Bronchial epithelial cell (primary cell): ENCODE data around the gene CEL. TPM values are rescaled to one million over a fixed set of nuclear protein-coding genes. Genes with fewer than 3 reads are reported as not detected.
"Not testable (repeated sequence)": the region's sequence is repeated elsewhere in the genome, so short reads cannot be mapped to it uniquely, and the experiment has no call there.

ENCODE experiments used
- DNase-seq: peaks from one replicate; pipeline ENCODE4 v3.0.0-alpha.2; 2010; ENCODE audit warnings: low read depth
- FAIRE-seq: peaks from 2 replicates; lab custom pipeline; 2011; peaks lifted over from hg19 to GRCh38; lab: Jason Lieb, UNC
- H3K27me3 ChIP-seq: 2 replicates; pipeline ENCODE4 v1.5.1; 2011; ENCODE audit warnings: low read length; ENCODE audit not compliant: control insufficient read depth, insufficient read depth
- H3K36me3 ChIP-seq: 2 replicates; pipeline ENCODE4 v1.5.1; 2011; ENCODE audit warnings: low read length; ENCODE audit not compliant: control insufficient read depth, insufficient read depth
- H3K4me3 ChIP-seq: 2 replicates; pipeline ENCODE4 v1.5.1; 2011; ENCODE audit warnings: mild to moderate bottlenecking, low read depth, low read length, control low read depth
- CTCF ChIP-seq: IDR thresholded peaks from 2 replicates; pipeline ENCODE4 v1.5.1; 2011; ENCODE audit warnings: mild to moderate bottlenecking, moderate library complexity, low read length, control low read depth, inconsistent platforms; ENCODE audit not compliant: insufficient read depth, severe bottlenecking
- total RNA-seq: library from RNA; depleted of rRNA; stranded (reverse); fragments of >200 nt; gene quantifications from 2 replicates; pipeline ENCODE4 v1.2.1, GENCODE V29; 2014

Gene CEL
- 0.53 and 1.3 TPM in 2 replicates for total RNA-seq

GRCh38 chr9:133061764-133062145 lies at the start of gene CEL:
CEL (plus strand) TSS chr9:133061981; CDS start chr9:133062003, 22 bp downstream.
- not testable (repeated sequence) for FAIRE-seq, H3K4me3 ChIP-seq, H3K27me3 ChIP-seq, DNase-seq, H3K36me3 ChIP-seq

GRCh38 chr9:133014696-133015095 lies 47.1 kb upstream of the CEL start:
- FAIRE-seq (no peak), DNase-seq (no peak)
- H3K36me3 ChIP-seq, result no peaks in the 10 kb centered on the region
- TF ChIP-seq CTCF, result no peak
- no peak overlapping the region for H3K4me3 ChIP-seq
- H3K27me3 ChIP-seq, result no peaks in the 10 kb centered on the region

- TF ChIP-seq CTCF, result no peak
- H3K36me3 ChIP-seq, result no peaks in the 10 kb centered on the region
- H3K27me3 ChIP-seq, result no peaks in the 10 kb centered on the region
- no peak overlapping the region for H3K4me3 ChIP-seq
- no peak for DNase-seq
- FAIRE-seq, result no peak
Observed at GRCh38 chr9:133023117-133023890, 38.5 kb upstream of the CEL start.

- Histone ChIP-seq H3K36me3 (no peaks in the 10 kb centered on the region), H3K4me3 (no peak overlapping the region), H3K27me3 (no peaks in the 10 kb centered on the region)
- DNase-seq (no peak), FAIRE-seq (no peak)
- no peak for TF ChIP-seq CTCF
Observed at GRCh38 chr9:133026426-133026825, 35.4 kb upstream of the CEL start.

- FAIRE-seq (no peak), DNase-seq (no peak)
- no peak overlapping the region for H3K4me3 ChIP-seq
- H3K36me3 ChIP-seq, result no peaks in the 10 kb centered on the region
- no peaks in the 10 kb centered on the region for H3K27me3 ChIP-seq
- no peak for TF ChIP-seq CTCF
Observed at GRCh38 chr9:133027134-133027533, 34.6 kb upstream of the CEL start.

- H3K36me3 ChIP-seq, result peaks cover 1% of the 10 kb centered on the region
- H3K4me3 ChIP-seq, result no peak overlapping the region
- H3K27me3 ChIP-seq, result no peaks in the 10 kb centered on the region
- no peak for FAIRE-seq
- DNase-seq, result no peak
- TF ChIP-seq CTCF, result no peak
Observed at GRCh38 chr9:133028221-133028620, 33.6 kb upstream of the CEL start.
